Gastroesophageal sphincter (tissue), 4 donors: ENCODE data around the gene SLCO3A1. TPM values are rescaled to one million over a fixed set of nuclear protein-coding genes. Genes with fewer than 3 reads are reported as not detected.

Source experiments
- ATAC-seq: fragments of 150-250 bp; one replicate; pipeline ENCODE4 v1.9.1; 2016; ENCODE audit warnings: mild to moderate bottlenecking, moderate library complexity
- H3K27ac ChIP-seq, 4 donors: fragments of 200-600 bp; sonication (generic) in 3 of 4; 1 replicate in 3 of 4; 2 replicates in 1 of 4; pipeline ENCODE4 v1.5.1; 2016 to 2019
- H3K27me3 ChIP-seq: fragments of 200-600 bp; sonication (generic); one replicate; pipeline ENCODE4 v1.5.1; 2019
- H3K36me3 ChIP-seq, 2 donors: fragments of 200-600 bp; sonication (generic); one replicate each; pipeline ENCODE4 v1.5.1; 2019; ENCODE audit warnings: control low read depth in 1 of 2
- H3K4me1 ChIP-seq, 3 donors: fragments of 200-600 bp; sonication (generic); 1 replicate in 2 of 3; 2 replicates in 1 of 3; pipeline ENCODE4 v1.5.1; 2016 to 2019; ENCODE audit warnings: control low read depth in 2 of 3
- H3K4me3 ChIP-seq, 2 donors: fragments of 200-600 bp; sonication (generic); one replicate each; pipeline ENCODE4 v1.5.1; 2019; ENCODE audit warnings: mild to moderate bottlenecking in 1 of 2, moderate library complexity in 1 of 2
- H3K9me3 ChIP-seq, 3 donors: fragments of 200-600 bp; sonication (generic); one replicate each; pipeline ENCODE4 v1.5.1; 2017 to 2019; ENCODE audit warnings: control low read depth in 2 of 3
- EP300 ChIP-seq: sonication (generic); formaldehyde crosslinking; IDR thresholded peaks from one replicate; pipeline ENCODE4 v1.6.1; 2017; ENCODE audit warnings: antibody characterized with exemption, mild to moderate bottlenecking
- POLR2A ChIP-seq, 2 donors: fragments of 450-650 bp; IDR thresholded peaks; one replicate each; pipeline ENCODE4 v1.6.1; 2017; ENCODE audit warnings: antibody characterized with exemption in 2 of 2, mild to moderate bottlenecking in 2 of 2, moderate library complexity in 1 of 2
- POLR2AphosphoS5 ChIP-seq: sonication (generic); formaldehyde crosslinking; IDR thresholded peaks from one replicate; pipeline ENCODE4 v1.6.1; 2017; ENCODE audit warnings: antibody characterized with exemption
- WGBS, 2 donors: methylation state at CpG; one replicate each; pipeline ENCODE4 v1.1.5; 2018; ENCODE audit warnings: low coverage in 1 of 2; 5-methylcytosine and 5-hydroxymethylcytosine counted together
- total RNA-seq, 4 donors: library from RNA; depleted of rRNA; stranded (reverse); fragments of >200 nt; gene quantifications; one replicate each; pipeline ENCODE4 v1.1.0, GENCODE V29; 2016
- TF ChIP-seq, protein P1 (sequence below), 4 experiments: fragments of 200-600 bp in 2 of 4; fragments of 450-650 bp in 2 of 4; sonication (generic) in 1 of 4; IDR thresholded peaks; one replicate each; pipeline ENCODE4 v1.5.1; 2017 to 2019; ENCODE audit warnings: antibody characterized with exemption in 4 of 4, mild to moderate bottlenecking in 2 of 4, moderate library complexity in 2 of 4

The SLCO3A1 gene
- total RNA-seq, 4 donors from 2014 or later = 10.1 to 14.4 (median 12.1) TPM

DNA sequence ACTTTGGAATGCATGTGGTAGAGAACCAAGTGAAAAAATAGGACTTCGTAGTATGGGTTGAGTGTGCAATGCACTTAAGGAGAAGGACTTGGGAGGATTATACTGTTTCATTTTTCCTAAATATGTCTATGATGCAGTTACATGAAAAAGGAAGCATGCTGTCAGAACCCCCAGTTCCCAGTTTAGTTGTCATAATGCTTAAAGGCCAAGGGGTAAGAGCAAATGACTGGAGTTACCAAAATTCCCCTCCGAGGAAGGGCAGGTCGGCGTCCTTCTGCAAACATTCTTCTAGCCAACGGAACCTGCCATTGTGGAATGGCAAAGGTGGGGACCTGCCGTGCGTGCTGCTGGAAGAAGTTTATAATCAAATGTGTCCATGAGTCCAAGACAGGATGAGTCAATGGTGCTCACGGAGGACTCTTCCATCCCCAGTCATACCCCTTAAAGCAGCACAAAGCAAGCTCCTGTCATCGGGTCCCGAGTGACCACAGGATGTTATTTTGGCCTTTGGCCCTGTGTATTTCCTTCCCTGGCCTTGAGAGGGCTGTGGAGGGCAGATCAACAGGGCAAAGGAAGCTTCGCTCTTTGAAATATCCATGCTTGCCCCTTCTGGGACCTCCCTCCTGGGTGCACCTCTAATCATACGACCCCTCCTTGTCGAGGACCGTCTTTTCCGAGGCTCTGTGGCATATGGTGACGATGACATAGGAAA, 93.2 kb downstream of the SLCO3A1 start:
- H3K9me3 ChIP-seq = no peaks in the 10 kb centered on the region
- WGBS, 2 donors = 69 to 75% methylated on average over 5 to 14 of the region's 16 CpGs
- H3K27ac ChIP-seq = peak overlapping the region in 3 of 4 donors; percentile 11 to 42 (median 19)
- no peak overlapping the region for H3K4me3 ChIP-seq
- H3K36me3 ChIP-seq = no peaks in the 10 kb centered on the region
- no peak for ATAC-seq
- TF ChIP-seq, protein P1, sequence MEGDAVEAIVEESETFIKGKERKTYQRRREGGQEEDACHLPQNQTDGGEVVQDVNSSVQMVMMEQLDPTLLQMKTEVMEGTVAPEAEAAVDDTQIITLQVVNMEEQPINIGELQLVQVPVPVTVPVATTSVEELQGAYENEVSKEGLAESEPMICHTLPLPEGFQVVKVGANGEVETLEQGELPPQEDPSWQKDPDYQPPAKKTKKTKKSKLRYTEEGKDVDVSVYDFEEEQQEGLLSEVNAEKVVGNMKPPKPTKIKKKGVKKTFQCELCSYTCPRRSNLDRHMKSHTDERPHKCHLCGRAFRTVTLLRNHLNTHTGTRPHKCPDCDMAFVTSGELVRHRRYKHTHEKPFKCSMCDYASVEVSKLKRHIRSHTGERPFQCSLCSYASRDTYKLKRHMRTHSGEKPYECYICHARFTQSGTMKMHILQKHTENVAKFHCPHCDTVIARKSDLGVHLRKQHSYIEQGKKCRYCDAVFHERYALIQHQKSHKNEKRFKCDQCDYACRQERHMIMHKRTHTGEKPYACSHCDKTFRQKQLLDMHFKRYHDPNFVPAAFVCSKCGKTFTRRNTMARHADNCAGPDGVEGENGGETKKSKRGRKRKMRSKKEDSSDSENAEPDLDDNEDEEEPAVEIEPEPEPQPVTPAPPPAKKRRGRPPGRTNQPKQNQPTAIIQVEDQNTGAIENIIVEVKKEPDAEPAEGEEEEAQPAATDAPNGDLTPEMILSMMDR (IDR thresholded peaks at IDR 0.05) = no peak
- no peak for TF ChIP-seq EP300
- TF ChIP-seq POLR2A (IDR thresholded peaks at IDR 0.05) = no peak
- no peak for TF ChIP-seq POLR2AphosphoS5
- no peaks in the 10 kb centered on the region for H3K27me3 ChIP-seq
- peaks cover 0 to 67% (median 54%) of the 10 kb centered on the region in 3 donors for H3K4me1 ChIP-seq

DNA sequence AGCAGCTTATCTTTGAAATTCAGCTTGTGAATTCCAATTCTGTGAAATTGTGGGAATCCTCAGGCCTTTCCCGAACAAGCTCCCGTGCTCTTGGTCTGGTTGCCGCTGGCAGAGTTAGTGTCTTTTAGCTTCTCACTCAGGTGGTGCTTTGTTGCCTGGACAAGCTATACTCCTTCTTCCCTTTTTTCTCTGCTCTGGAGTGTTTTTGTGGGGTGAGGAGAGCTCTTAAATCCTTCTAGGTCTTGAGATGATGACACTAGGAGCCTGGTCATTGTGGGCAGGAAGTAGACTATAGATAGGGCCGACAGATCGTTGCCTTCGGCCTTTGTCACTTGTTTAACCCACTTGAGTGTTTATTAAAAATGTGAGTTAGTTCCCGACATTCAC, 93.8 kb downstream of the SLCO3A1 start:
- peak overlapping the region in 3 of 4 donors; percentile 11 to 42 (median 19) for H3K27ac ChIP-seq
- peaks cover 0 to 61% (median 52%) of the 10 kb centered on the region in 3 donors for H3K4me1 ChIP-seq
- ATAC-seq = no peak
- WGBS, 2 donors = 72% methylated on average over 3 of the region's 7 CpGs; no CpG with 5 or more reads in 1 of the 2 donors
- no peaks in the 10 kb centered on the region for H3K9me3 ChIP-seq
- H3K27me3 ChIP-seq = no peaks in the 10 kb centered on the region
- no peak overlapping the region for H3K4me3 ChIP-seq
- no peaks in the 10 kb centered on the region for H3K36me3 ChIP-seq
- TF ChIP-seq POLR2A (IDR thresholded peaks at IDR 0.05) (no peak), EP300 (no peak), POLR2AphosphoS5 (no peak)
- TF ChIP-seq, protein P1 (IDR thresholded peaks at IDR 0.05) = no peak

DNA sequence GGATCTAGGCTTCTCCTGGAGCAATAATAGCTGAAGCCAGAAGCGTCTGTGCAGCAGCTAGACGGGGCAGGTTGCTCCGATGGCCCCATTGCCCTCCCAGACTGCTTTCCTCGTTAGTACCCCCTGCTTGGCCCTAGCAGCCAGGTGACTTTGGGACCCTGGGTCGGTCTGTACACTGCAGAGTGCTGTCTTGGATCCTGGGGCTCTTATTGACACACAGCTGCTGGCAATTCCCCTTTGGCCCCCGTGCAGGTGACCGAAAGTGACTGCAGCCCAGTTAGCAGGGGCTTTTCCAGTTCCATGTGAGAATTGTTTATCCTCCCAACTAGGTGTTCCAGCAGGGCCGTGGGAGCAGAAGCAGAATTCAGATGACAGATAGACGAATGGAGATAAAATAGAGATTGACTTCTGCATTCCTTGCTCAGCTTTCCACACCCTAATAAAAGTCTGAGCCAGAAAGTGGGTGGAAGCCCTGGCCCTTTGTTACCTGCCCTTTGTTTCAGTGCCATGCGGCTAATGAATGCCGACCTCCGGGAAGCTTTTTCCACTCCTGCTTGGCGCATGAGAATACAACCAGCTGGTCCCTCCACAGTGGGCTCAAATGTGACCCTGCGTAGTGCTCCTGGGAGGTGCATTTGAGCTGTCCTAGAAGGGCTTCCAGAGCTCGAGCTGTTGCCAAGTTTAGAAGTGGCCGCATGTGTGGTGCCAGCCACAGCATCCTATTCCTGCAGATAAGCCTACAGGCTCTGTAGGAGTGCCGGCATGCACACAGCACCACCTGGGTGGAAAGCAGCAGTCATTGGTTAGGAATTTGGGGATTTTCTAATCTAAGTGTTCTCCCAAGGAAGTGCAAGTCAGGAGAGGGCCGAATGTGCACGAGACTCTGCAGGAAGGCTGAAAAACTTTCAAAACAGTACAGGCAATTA, 94.4 kb downstream of the SLCO3A1 start:
- ATAC-seq = peak; percentile 26
- Histone ChIP-seq H3K36me3 (no peaks in the 10 kb centered on the region), H3K4me1 (peaks cover 0 to 55% (median 45%) of the 10 kb centered on the region in 3 donors), H3K27ac (peak overlapping the region in 2 of 4 donors; percentile 19 to 42), H3K27me3 (no peaks in the 10 kb centered on the region), H3K4me3 (no peak overlapping the region), H3K9me3 (no peaks in the 10 kb centered on the region)
- WGBS, 2 donors = 40 to 61% methylated on average over 3 to 12 of the region's 19 CpGs
- TF ChIP-seq EP300 = no peak
- no peak for TF ChIP-seq POLR2AphosphoS5
- no peak for TF ChIP-seq POLR2A (IDR thresholded peaks at IDR 0.05)
- TF ChIP-seq, protein P1 (IDR thresholded peaks at IDR 0.05) = no peak

DNA sequence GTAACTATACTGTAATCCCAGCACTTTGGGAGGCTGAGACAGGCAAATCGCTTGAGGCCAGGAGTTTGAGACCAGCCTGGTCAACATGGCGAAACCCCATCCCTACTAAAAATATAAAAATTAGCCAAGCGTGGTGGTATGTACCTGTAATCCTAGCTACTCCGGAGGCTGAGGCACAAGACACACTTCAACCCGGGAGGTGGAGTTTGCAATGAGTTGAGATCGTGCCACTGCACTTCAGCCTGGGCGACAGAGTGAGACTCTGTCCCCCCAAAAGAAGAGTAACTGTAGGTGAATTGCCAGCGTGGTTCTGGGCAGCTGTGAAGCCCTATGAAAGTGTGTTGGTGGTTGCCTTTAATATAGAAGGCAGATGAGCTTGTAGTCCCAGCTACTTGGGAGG, 95.9 kb downstream of the SLCO3A1 start:
- TF ChIP-seq EP300 (no peak), POLR2A (IDR thresholded peaks at IDR 0.05) (no peak), POLR2AphosphoS5 (no peak)
- TF ChIP-seq, protein P1 (IDR thresholded peaks at IDR 0.05) = no peak
- no peak overlapping the region for H3K4me3 ChIP-seq
- no peaks in the 10 kb centered on the region for H3K36me3 ChIP-seq
- no peaks in the 10 kb centered on the region for H3K9me3 ChIP-seq
- WGBS, 2 donors = 97% methylated on average over 5 of the region's 8 CpGs
- H3K27me3 ChIP-seq = no peaks in the 10 kb centered on the region
- H3K27ac ChIP-seq = no peak overlapping the region
- peaks cover 0 to 40% (median 31%) of the 10 kb centered on the region in 3 donors for H3K4me1 ChIP-seq
- no peak for ATAC-seq
